ENCODE data around the gene IRAK3.

Gene IRAK3

DNA sequence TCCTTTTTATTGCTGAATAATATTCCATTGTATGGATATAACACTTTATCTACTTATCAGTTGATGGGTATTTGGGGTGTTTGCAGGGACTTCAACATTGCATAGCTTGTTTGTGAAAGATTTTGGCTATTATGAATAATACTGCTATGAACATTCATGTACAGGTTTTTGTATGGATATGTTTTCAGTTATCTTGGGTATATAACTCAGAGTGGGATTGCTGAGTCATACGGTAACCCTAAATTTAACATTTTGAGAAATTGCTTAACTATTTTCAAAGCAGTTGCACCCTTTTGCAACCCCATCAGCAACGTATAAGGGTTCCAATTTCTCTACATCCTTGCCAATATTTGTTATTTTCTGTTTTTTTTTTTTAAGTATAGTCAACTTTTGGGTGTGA lies 86.0 kb downstream of the IRAK3 start:
- no peak for DNase-seq (ENCODE audit: low read depth)
- no peak overlapping the region for H3K4me3 ChIP-seq (ENCODE audit: low read length)
- TF ChIP-seq CTCF (conservative IDR thresholded peaks at IDR 0.05; ENCODE audit: low read length) = no peak

DNA sequence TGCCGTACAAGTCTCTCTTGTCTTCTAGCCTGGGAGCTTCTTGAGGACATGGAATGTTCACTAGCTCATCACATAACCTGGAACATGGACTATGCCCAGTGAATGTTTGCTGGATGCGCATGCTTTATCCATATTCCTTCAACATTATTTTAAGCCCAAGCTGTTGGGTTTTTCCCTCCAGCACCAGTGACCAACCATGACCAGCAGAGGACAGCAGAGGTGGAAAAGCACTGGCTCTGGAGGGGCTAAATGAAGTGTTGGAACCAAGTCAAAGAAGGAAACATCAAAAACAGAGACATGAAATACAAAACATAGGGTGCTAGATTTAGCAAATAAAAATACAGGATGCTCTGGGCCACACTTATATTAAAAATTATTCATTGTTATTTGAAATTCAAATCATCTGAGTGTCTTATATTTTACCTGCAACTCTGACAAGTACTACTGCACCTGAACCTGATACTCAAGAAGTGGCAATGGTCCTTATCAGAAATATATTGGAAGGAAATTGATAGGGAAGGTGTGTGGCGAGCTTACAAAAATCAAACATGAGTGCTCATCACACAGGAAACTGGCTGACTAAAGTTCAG lies 90.2 kb downstream of the IRAK3 start:
- peak; percentile 57 for TF ChIP-seq CTCF (conservative IDR thresholded peaks at IDR 0.05; ENCODE audit: low read length)
- no peak overlapping the region for H3K4me3 ChIP-seq (ENCODE audit: low read length)
- DNase-seq (ENCODE audit: low read depth) = no peak

DNA sequence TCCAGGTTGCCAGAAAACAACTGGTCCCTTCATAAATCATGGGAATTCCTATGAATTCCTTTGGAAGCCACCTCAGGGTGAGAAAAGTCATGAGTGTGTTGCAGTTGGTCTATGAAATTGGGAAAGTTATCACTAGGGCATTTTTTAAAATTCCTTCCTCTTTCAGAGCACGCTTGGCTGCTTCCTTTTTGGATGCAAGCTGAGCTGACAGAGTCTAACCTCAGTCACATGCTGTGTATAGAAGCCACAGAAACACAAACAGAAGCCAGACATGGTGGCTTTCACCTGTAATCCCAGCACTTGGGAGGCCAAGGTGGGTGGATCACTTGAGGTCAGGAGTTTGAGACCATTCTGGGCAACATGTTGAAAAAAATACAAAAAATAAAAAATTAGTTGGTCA lies 91.5 kb downstream of the IRAK3 start:
- H3K4me3 ChIP-seq (ENCODE audit: low read length) = no peak overlapping the region
- DNase-seq (ENCODE audit: low read depth) = no peak
- no peak for TF ChIP-seq CTCF (conservative IDR thresholded peaks at IDR 0.05; ENCODE audit: low read length)

DNA sequence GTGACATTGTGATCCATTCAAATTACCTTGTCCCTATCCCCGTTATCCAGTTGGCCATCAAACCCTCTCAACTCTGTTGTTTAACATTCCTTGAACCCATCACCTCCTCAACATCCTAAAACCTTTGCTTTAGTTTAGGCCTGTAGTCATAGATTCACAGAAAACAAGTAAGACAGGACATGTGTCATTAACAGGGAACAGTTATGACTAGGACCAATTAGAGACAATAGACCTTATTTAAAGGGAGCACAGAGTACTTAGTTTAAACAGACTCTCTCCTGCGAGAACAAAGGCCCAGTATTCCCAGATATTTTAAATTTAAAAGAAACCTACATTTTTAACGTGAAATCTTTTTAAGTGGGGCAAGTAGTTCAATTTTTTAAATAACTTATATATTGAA lies 93.2 kb downstream of the IRAK3 start:
- H3K4me3 ChIP-seq (ENCODE audit: low read length) = no peak overlapping the region
- no peak for DNase-seq (ENCODE audit: low read depth)
- no peak for TF ChIP-seq CTCF (conservative IDR thresholded peaks at IDR 0.05; ENCODE audit: low read length)

DNA sequence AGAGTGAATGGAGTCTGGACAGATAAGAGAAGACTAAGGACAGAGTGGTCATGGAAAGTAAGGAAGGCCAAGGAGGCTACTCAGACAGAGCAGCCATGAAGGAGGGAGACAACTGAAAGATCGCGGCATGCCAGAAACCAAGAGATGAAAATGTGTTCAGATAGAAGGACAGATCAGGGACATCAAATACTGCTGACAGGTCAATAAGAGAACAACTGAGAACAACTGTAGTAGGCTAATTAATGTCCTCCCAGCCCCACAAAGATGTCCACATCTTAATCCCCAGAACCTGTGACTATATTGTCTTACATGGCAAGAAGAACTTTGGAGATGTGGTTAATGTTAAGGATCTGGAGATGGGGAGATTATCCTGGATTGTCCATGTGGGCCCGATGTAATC lies 98.3 kb downstream of the IRAK3 start:
- no peak overlapping the region for H3K4me3 ChIP-seq (ENCODE audit: low read length)
- DNase-seq (ENCODE audit: low read depth) = no peak
- no peak for TF ChIP-seq CTCF (conservative IDR thresholded peaks at IDR 0.05; ENCODE audit: low read length)

GRCh38 chr12:66288121-66288520 lies 99.1 kb downstream of the IRAK3 start:
- no peak overlapping the region for H3K4me3 ChIP-seq (ENCODE audit: low read length)
- TF ChIP-seq CTCF (conservative IDR thresholded peaks at IDR 0.05; ENCODE audit: low read length) = no peak
- no peak for DNase-seq (ENCODE audit: low read depth)

DNA sequence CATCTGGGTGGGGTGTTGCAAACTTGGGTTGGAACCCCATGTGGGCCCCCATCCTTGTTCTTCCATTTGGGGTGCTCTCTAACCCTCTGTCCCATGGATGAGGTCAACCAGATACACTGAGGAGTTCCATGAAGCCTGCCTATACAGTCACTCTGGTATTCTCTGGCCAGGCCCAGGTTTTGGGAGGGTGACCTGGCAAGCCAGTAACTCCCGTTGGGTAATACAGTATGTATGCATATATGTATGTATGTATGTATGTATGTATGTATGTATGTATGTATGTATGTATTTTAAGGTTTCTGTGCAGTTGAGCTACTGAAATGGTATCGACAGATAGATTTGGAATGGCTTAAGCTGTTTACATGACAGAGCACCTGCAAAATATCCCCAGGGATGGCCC lies 100.5 kb downstream of the IRAK3 start:
- no peak for TF ChIP-seq CTCF (conservative IDR thresholded peaks at IDR 0.05; ENCODE audit: low read length)
- no peak overlapping the region for H3K4me3 ChIP-seq (ENCODE audit: low read length)
- DNase-seq (ENCODE audit: low read depth) = no peak
